K562 (cell line): ENCODE data around the gene CNPPD1. TPM values are rescaled to one million over a fixed set of nuclear protein-coding genes. Genes with fewer than 3 reads are reported as not detected.

Experiments used
- ARID4B ChIP-seq: sonication (generic); formaldehyde crosslinking; IDR thresholded peaks from 2 replicates; pipeline ENCODE4 v1.8.0; 2022; ENCODE audit warnings: mild to moderate bottlenecking, missing genetic modification reagents
- BDP1 ChIP-seq: IDR thresholded peaks from 3 replicates; pipeline ENCODE4 v1.6.1; 2011; ENCODE audit not compliant: insufficient read length, insufficient read depth
- BRD4 ChIP-seq: fragments of 200-600 bp; sonication (generic); IDR thresholded peaks from 2 replicates; pipeline ENCODE4 v1.6.1; 2017; ENCODE audit warnings: inconsistent platforms
- EP400 ChIP-seq: fragments of 450-650 bp; IDR thresholded peaks from 2 replicates; pipeline ENCODE4 v1.6.1; 2017; ENCODE audit warnings: antibody characterized with exemption, mild to moderate bottlenecking, moderate library complexity
- HIVEP1 ChIP-seq: fragments of 250-450 bp; sonication (Bioruptor Pico); IDR thresholded peaks from 2 replicates; pipeline ENCODE4 v1.4.0; 2020; ENCODE audit warnings: mild to moderate bottlenecking
- KDM5B ChIP-seq: fragments of 200-600 bp; sonication (generic); IDR thresholded peaks from 2 replicates; pipeline ENCODE4 v1.6.1; 2012; ENCODE audit warnings: low read depth, mild to moderate bottlenecking, moderate library complexity, low read length, control low read depth, inconsistent platforms; ENCODE audit not compliant: insufficient replicate concordance
- POLR2G ChIP-seq: fragments of 200-400 bp; formaldehyde crosslinking; IDR thresholded peaks from 2 replicates; pipeline ENCODE4 v1.6.1; 2017; ENCODE audit warnings: low read depth, mild to moderate bottlenecking, antibody characterized with exemption, low read length, moderate library complexity
- POU5F1 ChIP-seq: fragments of 150-350 bp; IDR thresholded peaks from 2 replicates; pipeline ENCODE4 v1.6.1; 2014; ENCODE audit warnings: borderline replicate concordance, low read length, low read depth, mild to moderate bottlenecking; ENCODE audit not compliant: partially characterized antibody
- SAP30 ChIP-seq: fragments of 200-600 bp; sonication (generic); IDR thresholded peaks from 2 replicates; pipeline ENCODE4 v1.6.1; 2012; ENCODE audit warnings: borderline replicate concordance, low read depth, mild to moderate bottlenecking, moderate library complexity, low read length, control low read depth, inconsistent platforms; ENCODE audit not compliant: insufficient read depth, poor library complexity, severe bottlenecking
- SNIP1 ChIP-seq: fragments of 450-650 bp; IDR thresholded peaks from 2 replicates; pipeline ENCODE4 v1.7.1; 2017; ENCODE audit warnings: low read depth, mild to moderate bottlenecking
- SRSF9 ChIP-seq: fragments of 200-400 bp; formaldehyde crosslinking; IDR thresholded peaks from 2 replicates; pipeline ENCODE4 v1.6.1; 2017; ENCODE audit warnings: low read depth, low read length, borderline replicate concordance
- TAF1 ChIP-seq: IDR thresholded peaks from 2 replicates; pipeline ENCODE4 v1.6.1; 2011; ENCODE audit warnings: mild to moderate bottlenecking, low read length, moderate library complexity; ENCODE audit not compliant: insufficient read depth, control insufficient read depth, severe bottlenecking; ENCODE audit errors: extremely low read depth
- ZNF23 ChIP-seq: fragments of 250-450 bp; sonication (Bioruptor Pico); IDR thresholded peaks from 2 replicates; pipeline ENCODE4 v1.4.0; 2020; ENCODE audit warnings: mild to moderate bottlenecking
- ZNF696 ChIP-seq: fragments of 250-450 bp; sonication (Bioruptor Pico); conservative IDR thresholded peaks from 2 replicates; pipeline ENCODE4 v1.4.0; 2020; ENCODE audit warnings: mild to moderate bottlenecking, moderate library complexity
- ZSCAN32 ChIP-seq: fragments of 450-650 bp; formaldehyde crosslinking; IDR thresholded peaks from 2 replicates; pipeline ENCODE4 v1.4.0; 2020; ENCODE audit warnings: mild to moderate bottlenecking, moderate library complexity
- polyA plus RNA-seq, 8 experiments: library from polyadenylated mRNA; depleted of rRNA in 4 of 8; stranded (reverse) in 5 of 8; unstranded in 3 of 8; fragments of >200 nt; fragmentation: Nextera tagmentation in 2 of 8; fragmentation: Illumina TruSeq in 1 of 8; extraction: Ambion mirVana in 2 of 8; extraction: Trizol in 1 of 8; gene quantifications; 2 replicates each; pipeline versions ENCODE4 v1.2.1 to v1.2.3, GENCODE V29; 2011 to 2014; ENCODE audit warnings: inconsistent platforms in 1 of 8, missing spikeins in 1 of 8
- total RNA-seq, 7 experiments: library from RNA; depleted of rRNA in 6 of 7; stranded (reverse); fragments of >200 nt in 6 of 7; fragmentation: Illumina TruSeq in 2 of 7; extraction: Trizol in 2 of 7; gene quantifications; 2 replicates each; pipeline versions ENCODE4 v1.2.1 to v1.2.3, GENCODE V29; 2011 to 2021; ENCODE audit warnings: low replicate concordance in 1 of 7
- TF ChIP-seq, protein P1 (sequence below): fragments of 450-650 bp; formaldehyde crosslinking; IDR thresholded peaks from 2 replicates; pipeline ENCODE4 v1.4.0; 2022; ENCODE audit warnings: missing genetic modification characterization
- TF ChIP-seq, protein P2 (sequence below): sonication (generic); formaldehyde crosslinking; IDR thresholded peaks from 2 replicates; pipeline ENCODE4 v1.8.1; 2023; ENCODE audit warnings: mild to moderate bottlenecking, missing genetic modification reagents, moderate library complexity
- TF ChIP-seq, protein P3 (sequence below): fragments of 250-450 bp; sonication (Bioruptor Pico); IDR thresholded peaks from 2 replicates; pipeline ENCODE4 v1.5.0; 2020; ENCODE audit warnings: mild to moderate bottlenecking

CNPPD1 gene
- total and polyA plus RNA-seq, 9 of the 15 experiments (the other 6 are each of a cell fraction or from before 2014, with no cell fraction given), result 9.9 to 53.5 (median 27.0) TPM

DNA sequence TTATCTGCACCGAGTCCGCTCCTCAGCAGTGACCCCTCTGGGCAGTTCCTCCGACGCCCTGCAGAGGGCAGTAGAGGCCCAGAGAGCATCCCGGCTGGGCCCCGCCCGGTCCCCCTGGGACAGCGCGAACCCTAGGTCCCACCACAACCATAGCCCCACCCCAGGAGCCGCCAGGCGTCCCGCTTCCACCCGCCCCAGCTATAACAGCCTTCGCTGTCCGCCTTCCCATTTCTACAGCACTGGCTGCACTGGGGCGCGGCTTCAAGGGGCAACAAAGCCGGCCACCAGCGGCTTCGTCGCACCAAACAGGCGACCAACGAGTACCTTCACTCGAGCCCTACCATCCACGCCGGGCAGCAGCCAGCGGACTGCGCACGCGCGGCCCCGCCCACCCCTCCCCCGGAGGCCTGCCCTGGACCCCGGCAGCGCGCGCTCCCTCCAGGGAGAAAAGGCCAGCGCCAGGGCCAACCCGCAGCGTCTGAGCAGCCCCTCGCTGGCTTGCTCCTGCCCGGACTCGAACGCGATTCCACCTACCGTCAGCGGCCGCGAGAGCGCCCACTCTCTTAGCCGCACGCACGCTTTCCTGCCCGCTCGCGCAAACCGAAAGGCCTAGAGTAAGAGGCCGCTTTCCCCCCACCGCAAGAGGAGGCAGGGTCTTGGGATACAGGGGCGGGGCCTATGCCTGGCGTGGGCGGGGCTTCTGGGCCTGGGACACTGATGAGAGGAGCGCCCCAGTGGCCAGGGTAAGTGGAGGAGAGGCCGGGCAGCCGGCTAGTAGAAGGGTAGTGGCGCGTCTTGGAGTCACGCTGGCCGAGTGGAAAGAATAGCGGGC, 16.3 kb downstream of the CNPPD1 start, which contains the start of gene NHEJ1 (continued):
- TF ChIP-seq KDM5B, result peak; percentile 88
- TF ChIP-seq TAF1, result peak; percentile 42
- TF ChIP-seq, protein P1, sequence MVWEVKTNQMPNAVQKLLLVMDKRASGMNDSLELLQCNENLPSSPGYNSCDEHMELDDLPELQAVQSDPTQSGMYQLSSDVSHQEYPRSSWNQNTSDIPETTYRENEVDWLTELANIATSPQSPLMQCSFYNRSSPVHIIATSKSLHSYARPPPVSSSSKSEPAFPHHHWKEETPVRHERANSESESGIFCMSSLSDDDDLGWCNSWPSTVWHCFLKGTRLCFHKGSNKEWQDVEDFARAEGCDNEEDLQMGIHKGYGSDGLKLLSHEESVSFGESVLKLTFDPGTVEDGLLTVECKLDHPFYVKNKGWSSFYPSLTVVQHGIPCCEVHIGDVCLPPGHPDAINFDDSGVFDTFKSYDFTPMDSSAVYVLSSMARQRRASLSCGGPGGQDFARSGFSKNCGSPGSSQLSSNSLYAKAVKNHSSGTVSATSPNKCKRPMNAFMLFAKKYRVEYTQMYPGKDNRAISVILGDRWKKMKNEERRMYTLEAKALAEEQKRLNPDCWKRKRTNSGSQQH (CRISPR knock-in tag), result no peak
- no peak for TF ChIP-seq SRSF9
- TF ChIP-seq, protein P2, sequence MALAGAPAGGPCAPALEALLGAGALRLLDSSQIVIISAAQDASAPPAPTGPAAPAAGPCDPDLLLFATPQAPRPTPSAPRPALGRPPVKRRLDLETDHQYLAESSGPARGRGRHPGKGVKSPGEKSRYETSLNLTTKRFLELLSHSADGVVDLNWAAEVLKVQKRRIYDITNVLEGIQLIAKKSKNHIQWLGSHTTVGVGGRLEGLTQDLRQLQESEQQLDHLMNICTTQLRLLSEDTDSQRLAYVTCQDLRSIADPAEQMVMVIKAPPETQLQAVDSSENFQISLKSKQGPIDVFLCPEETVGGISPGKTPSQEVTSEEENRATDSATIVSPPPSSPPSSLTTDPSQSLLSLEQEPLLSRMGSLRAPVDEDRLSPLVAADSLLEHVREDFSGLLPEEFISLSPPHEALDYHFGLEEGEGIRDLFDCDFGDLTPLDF (CRISPR knock-in tag), result peak; percentile 55; the same call in 1 of the 2 replicates
- no peak for TF ChIP-seq POU5F1
- no peak for TF ChIP-seq ZNF23 (CRISPR knock-in tag)
- TF ChIP-seq ARID4B (CRISPR knock-in tag), result peak; percentile 83
- no peak for TF ChIP-seq ZNF696
- peak; percentile 74 for TF ChIP-seq EP400
- TF ChIP-seq SNIP1, result no peak
- TF ChIP-seq BRD4, result no peak
- TF ChIP-seq POLR2G, result peak; percentile 87; the same call in 1 of the 2 replicates
- TF ChIP-seq, protein P3, sequence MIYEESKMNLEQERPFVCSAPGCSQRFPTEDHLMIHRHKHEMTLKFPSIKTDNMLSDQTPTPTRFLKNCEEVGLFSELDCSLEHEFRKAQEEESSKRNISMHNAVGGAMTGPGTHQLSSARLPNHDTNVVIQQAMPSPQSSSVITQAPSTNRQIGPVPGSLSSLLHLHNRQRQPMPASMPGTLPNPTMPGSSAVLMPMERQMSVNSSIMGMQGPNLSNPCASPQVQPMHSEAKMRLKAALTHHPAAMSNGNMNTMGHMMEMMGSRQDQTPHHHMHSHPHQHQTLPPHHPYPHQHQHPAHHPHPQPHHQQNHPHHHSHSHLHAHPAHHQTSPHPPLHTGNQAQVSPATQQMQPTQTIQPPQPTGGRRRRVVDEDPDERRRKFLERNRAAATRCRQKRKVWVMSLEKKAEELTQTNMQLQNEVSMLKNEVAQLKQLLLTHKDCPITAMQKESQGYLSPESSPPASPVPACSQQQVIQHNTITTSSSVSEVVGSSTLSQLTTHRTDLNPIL (CRISPR knock-in tag), result no peak
- TF ChIP-seq SAP30, result peak; percentile 34
- no peak for TF ChIP-seq BDP1
- no peak for TF ChIP-seq ZSCAN32
- no peak for TF ChIP-seq HIVEP1 (CRISPR knock-in tag)
